Measurements from ENCODE around the gene UMPS. TPM values are rescaled to one million over a fixed set of nuclear protein-coding genes. Genes with fewer than 3 reads are reported as not detected.

The UMPS gene
- polyA plus RNA-seq, 1 donor (not counting 4 experiments of a cell fraction or from before 2014, with no cell fraction given) = 53.7 TPM

DNA sequence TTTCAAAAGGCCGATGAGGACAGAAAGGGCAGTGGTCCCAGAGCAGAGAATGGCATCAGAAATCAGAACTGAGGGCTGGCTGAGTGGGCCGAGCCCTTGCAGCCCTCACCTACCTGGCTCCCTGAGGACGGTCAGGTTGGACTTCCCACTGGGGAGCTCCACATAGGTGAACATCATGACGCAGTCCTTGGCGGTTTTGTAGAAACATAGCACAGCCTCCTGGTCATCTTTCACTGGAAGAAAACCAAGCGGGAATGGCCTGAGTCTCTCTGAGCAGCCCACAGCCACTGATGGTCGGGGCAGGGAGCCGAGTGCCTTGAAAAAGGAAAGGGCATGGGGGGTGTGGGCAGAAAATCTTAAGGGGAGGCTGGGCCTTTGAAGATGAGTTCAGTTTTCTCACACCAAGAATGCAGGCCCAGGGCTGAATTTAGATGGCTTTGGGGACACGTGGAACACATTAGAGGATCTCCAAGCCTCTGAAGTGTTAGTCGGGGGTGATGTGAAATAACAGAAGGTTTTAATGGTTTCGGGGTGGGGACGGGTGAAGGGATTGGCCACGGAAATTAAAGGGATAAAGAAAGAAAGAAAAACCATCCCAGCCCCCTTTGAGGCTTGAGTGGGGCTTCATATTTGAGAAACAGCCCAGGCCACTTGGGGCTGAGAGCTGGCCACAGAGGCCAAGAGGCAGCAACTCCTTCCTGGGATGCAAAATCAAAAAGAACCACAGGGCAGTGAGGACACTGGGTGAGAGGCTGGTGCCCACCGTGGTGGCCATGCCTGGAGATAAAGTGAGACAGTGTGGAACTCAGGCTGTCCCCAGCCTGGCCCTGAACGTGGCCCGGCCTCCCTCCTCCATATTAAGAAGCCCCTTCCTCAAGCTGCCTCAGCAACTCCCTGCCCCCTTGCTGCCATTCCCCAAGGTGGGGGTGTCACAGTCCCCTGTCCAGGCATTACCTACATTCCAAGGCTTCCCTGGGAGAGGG, 36.2 kb downstream of the UMPS start:
- dilution Hi-C loops (cut with MboI; ENCODE audit: extremely low pct_ligation_motif_present, low sequenced_read_pairs) = no loop called here
- Histone ChIP-seq H3K4me3 (ENCODE audit: control insufficient read depth in 2 of 3, extremely low read depth in 1 of 3, insufficient read depth in 2 of 3, low read depth in 1 of 3, low read length in 3 of 3) (no peak overlapping the region), H3K4me2 (ENCODE audit: control insufficient read depth, extremely low read depth, insufficient read depth, low read depth, low read length) (no peak overlapping the region), H3K9me3 (ENCODE audit: control insufficient read depth, low read depth, low read length) (no peaks in the 10 kb centered on the region), H3K4me1 (ENCODE audit: control insufficient read depth, extremely low read depth, insufficient read depth, low read length) (peaks cover 6% of the 10 kb centered on the region), H4K20me1 (ENCODE audit: control insufficient read depth, extremely low read depth, insufficient read depth, low read length) (peaks cover 5% of the 10 kb centered on the region), H3K36me3 (ENCODE audit: control insufficient read depth in 2 of 2, extremely low read depth in 1 of 2, insufficient read depth in 2 of 2, low read length in 2 of 2) (peaks cover 27 to 53% of the 10 kb centered on the region in 2 experiments), H3K79me2 (ENCODE audit: control insufficient read depth, insufficient read depth, low read length) (no peaks in the 10 kb centered on the region), H2AFZ (ENCODE audit: control insufficient read depth, low read length) (no peak overlapping the region), H3K9ac (ENCODE audit: control insufficient read depth, extremely low read depth, insufficient read depth, low read length) (no peak overlapping the region), H3K27ac (ENCODE audit: control insufficient read depth, insufficient read depth, low read length) (no peak overlapping the region), H3K9me1 (ENCODE audit: control insufficient read depth, extremely low read depth, insufficient read depth, low read length) (no peaks in the 10 kb centered on the region), H3K27me3 (ENCODE audit: control insufficient read depth, extremely low read depth, insufficient read depth, low read length) (no peaks in the 10 kb centered on the region)
- no peak for FAIRE-seq
- no peak for TF ChIP-seq EZH2 (IDR thresholded peaks at IDR 0.05; ENCODE audit: low read length)
- TF ChIP-seq, protein P1, sequence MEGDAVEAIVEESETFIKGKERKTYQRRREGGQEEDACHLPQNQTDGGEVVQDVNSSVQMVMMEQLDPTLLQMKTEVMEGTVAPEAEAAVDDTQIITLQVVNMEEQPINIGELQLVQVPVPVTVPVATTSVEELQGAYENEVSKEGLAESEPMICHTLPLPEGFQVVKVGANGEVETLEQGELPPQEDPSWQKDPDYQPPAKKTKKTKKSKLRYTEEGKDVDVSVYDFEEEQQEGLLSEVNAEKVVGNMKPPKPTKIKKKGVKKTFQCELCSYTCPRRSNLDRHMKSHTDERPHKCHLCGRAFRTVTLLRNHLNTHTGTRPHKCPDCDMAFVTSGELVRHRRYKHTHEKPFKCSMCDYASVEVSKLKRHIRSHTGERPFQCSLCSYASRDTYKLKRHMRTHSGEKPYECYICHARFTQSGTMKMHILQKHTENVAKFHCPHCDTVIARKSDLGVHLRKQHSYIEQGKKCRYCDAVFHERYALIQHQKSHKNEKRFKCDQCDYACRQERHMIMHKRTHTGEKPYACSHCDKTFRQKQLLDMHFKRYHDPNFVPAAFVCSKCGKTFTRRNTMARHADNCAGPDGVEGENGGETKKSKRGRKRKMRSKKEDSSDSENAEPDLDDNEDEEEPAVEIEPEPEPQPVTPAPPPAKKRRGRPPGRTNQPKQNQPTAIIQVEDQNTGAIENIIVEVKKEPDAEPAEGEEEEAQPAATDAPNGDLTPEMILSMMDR (optimal IDR thresholded peaks at IDR 0.05 in 1 of 3, IDR thresholded peaks at IDR 0.05 in 1 of 3, conservative IDR thresholded peaks at IDR 0.05 in 1 of 3; ENCODE audit: extremely low read depth in 1 of 3, insufficient read depth in 2 of 3, low read length in 3 of 3) = no peak
- DNase-seq (ENCODE audit: low read depth, low spot score) = no peak

DNA sequence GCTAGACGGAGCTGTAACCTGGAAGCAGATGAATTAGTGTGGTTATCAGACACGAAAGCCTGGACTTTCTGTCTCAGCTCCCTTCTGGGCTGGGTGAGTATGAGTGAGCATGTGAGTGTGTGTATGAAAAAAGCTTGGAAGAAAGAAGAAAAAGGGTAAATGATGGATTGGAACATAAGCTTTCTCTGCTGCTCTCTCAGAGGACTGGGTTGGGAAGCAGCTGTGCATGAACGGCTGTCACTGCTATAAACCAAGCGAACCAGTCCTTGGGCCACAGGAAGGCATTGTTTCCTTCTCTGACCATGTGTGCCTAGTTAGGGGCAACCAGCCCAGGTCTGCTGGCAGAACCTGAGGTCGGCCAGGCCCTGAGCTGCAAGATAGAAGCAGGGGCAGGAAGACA, 37.0 kb downstream of the UMPS start:
- TF ChIP-seq EZH2 (IDR thresholded peaks at IDR 0.05; ENCODE audit: low read length) = no peak
- TF ChIP-seq, protein P1 (optimal IDR thresholded peaks at IDR 0.05 in 1 of 3, IDR thresholded peaks at IDR 0.05 in 1 of 3, conservative IDR thresholded peaks at IDR 0.05 in 1 of 3; ENCODE audit: extremely low read depth in 1 of 3, insufficient read depth in 2 of 3, low read length in 3 of 3) = no peak
- no peak overlapping the region for H3K27ac ChIP-seq (ENCODE audit: control insufficient read depth, insufficient read depth, low read length)
- DNase-seq (ENCODE audit: low read depth, low spot score) (no peak), FAIRE-seq (no peak)
- H4K20me1 ChIP-seq (ENCODE audit: control insufficient read depth, extremely low read depth, insufficient read depth, low read length) = peaks cover 5% of the 10 kb centered on the region
- H3K9me1 ChIP-seq (ENCODE audit: control insufficient read depth, extremely low read depth, insufficient read depth, low read length) = no peaks in the 10 kb centered on the region
- H3K9me3 ChIP-seq (ENCODE audit: control insufficient read depth, low read depth, low read length) = no peaks in the 10 kb centered on the region
- no peaks in the 10 kb centered on the region for H3K79me2 ChIP-seq (ENCODE audit: control insufficient read depth, insufficient read depth, low read length)
- H3K4me3 ChIP-seq (ENCODE audit: control insufficient read depth in 2 of 3, extremely low read depth in 1 of 3, insufficient read depth in 2 of 3, low read depth in 1 of 3, low read length in 3 of 3) = no peak overlapping the region
- H3K36me3 ChIP-seq (ENCODE audit: control insufficient read depth in 2 of 2, extremely low read depth in 1 of 2, insufficient read depth in 2 of 2, low read length in 2 of 2) = peaks cover 29 to 53% of the 10 kb centered on the region in 2 experiments
- H3K4me1 ChIP-seq (ENCODE audit: control insufficient read depth, extremely low read depth, insufficient read depth, low read length) = peaks cover 4% of the 10 kb centered on the region
- H3K27me3 ChIP-seq (ENCODE audit: control insufficient read depth, extremely low read depth, insufficient read depth, low read length) = no peaks in the 10 kb centered on the region
- H2AFZ ChIP-seq (ENCODE audit: control insufficient read depth, low read length) = no peak overlapping the region
- dilution Hi-C loops (cut with MboI; ENCODE audit: extremely low pct_ligation_motif_present, low sequenced_read_pairs) = no loop called here
- no peak overlapping the region for H3K4me2 ChIP-seq (ENCODE audit: control insufficient read depth, extremely low read depth, insufficient read depth, low read depth, low read length)
- no peak overlapping the region for H3K9ac ChIP-seq (ENCODE audit: control insufficient read depth, extremely low read depth, insufficient read depth, low read length)
